NCI-H2029 treated with DMSO at 0.1 percent for 48 hours (cell line): ENCODE data around the gene NEAT1.

Experiments used
- DNase-seq: peaks from one replicate; lab custom pipeline; 2025; lab: John Stamatoyannopoulos, UW

The NEAT1 gene

GRCh38 chr11:65434057-65434666 lies 11.6 kb downstream of the NEAT1 start:
- DNase-seq: no peak

- no peak for DNase-seq
Measured at GRCh38 chr11:65434667-65435410, 12.2 kb downstream of the NEAT1 start.

- no peak for DNase-seq
Measured at GRCh38 chr11:65435411-65435931, 12.9 kb downstream of the NEAT1 start.

DNA sequence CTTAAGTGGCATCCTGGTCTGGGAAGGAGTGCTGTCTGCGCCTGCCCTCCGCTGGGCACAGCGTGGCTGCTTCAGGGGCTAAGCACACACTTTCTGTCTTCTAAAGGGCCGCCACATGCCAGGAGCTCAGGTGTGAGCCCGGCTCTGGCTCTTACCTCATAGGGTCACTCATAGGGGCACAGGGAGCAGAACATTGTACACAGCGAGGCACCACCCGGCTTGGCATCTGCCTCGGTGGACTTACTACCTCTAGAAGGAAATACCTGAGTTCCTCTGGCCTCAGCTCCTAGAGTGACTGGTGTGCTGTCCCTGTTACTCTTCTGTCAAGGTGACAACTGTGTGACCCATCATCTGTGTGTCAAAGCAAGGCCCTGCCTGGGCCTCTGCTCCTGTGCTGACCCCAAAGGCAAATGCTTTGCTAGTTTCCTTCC lies 13.4 kb downstream of the NEAT1 start:
- no peak for DNase-seq

GRCh38 chr11:65436412-65437032 lies 13.9 kb downstream of the NEAT1 start:
- DNase-seq: no peak

GRCh38 chr11:65437436-65438227 lies 15.0 kb downstream of the NEAT1 start:
- DNase-seq: no peak

GRCh38 chr11:65438257-65439151 lies 15.9 kb downstream of the NEAT1 start:
- DNase-seq: no peak

DNA sequence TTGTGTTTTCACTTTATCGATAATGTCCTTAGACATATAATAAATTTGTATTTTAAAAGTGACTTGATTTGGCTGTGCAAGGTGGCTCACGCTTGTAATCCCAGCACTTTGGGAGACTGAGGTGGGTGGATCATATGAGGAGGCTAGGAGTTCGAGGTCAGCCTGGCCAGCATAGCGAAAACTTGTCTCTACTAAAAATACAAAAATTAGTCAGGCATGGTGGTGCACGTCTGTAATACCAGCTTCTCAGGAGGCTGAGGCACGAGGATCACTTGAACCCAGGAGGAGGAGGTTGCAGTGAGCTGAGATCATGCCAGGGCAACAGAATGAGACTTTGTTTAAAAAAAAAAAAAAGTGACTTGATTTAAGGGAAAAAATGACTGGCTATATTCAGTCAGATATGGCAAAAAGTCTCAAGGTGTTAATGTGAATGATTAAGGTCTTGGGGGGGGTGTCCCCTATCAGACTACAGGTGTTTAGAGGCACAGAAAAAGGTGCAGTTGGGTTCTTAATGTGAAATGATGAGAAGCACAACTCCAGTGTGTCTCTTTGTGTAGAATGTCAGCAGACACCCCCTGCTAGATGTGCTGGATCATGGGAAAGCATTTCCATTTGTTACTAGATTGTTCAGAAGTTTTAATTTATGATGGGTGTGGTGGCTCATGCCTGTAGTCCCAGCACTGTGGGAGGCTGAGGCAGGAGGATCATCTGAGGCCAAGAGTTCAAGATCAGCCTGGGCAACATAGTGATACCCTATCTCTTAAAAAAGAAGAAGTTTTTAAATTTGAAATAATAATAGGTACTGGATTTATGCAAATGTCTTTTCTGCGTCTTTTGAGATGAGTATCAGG lies 17.0 kb downstream of the NEAT1 start:
- no peak for DNase-seq

DNA sequence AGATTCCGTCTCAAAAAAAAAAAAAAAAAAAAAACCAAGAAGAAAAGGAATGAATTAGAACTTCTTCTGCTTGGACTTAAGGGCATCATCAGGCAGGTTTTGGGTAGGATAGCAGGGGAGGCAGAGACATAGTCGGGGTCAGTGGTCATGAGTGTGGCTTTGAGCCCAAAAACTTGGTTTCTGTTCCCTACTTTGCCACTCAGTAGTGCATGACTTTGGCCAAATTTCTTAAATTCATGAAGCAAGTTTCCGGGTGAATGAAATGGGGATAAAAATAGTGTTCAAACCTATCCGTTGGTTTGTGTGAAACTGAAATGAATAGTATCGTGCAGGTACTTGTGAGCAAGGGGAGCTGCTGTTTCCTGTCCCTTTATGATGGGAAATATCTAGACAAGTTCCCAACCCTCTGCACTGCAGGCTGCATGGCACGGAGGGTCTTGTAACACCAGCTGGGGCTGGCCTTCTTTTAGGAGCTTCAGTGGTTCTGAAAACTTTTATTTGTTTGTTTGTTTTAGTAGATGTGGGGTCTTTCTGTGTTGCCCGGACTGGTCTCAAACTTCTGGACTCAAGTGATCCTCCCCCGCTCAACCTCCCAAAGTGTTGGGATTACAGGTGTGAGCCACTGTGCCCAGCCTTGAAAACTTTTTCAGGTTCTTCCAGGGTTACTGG lies 18.4 kb downstream of the NEAT1 start:
- no peak for DNase-seq

DNA sequence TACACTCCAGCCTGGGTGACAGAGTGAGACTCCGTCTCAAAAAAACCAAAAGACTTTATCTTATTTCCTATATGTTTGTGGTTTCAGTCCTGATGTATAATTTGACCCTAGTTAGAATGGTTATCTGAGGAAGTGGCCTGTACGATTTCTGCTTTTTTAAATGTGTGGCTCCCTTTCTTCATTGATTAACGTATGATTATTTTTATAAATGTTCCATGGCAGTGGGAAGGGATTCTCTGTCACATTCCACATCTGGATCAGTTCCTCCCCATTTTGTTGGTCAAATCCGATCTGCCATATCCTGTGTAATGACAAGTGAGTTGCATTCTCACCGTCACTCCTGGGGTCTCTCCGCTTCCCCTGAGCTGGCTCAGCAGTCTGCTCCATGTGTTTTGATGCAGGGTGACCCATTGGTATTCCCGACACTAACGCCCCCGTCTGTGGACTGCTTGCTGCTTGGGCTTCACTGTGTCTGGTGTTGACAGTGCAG lies 20.3 kb downstream of the NEAT1 start:
- no peak for DNase-seq

GRCh38 chr11:65444314-65445051 lies 21.9 kb downstream of the NEAT1 start:
- DNase-seq: no peak

GRCh38 chr11:65445101-65445603 lies 22.6 kb downstream of the NEAT1 start:
- no peak for DNase-seq

- no peak for DNase-seq
Measured at GRCh38 chr11:65445604-65446445, 23.2 kb downstream of the NEAT1 start.

GRCh38 chr11:65446446-65447277 lies 24.1 kb downstream of the NEAT1 start:
- DNase-seq: no peak

GRCh38 chr11:65448074-65448417 lies 25.4 kb downstream of the NEAT1 start:
- no peak for DNase-seq

DNA sequence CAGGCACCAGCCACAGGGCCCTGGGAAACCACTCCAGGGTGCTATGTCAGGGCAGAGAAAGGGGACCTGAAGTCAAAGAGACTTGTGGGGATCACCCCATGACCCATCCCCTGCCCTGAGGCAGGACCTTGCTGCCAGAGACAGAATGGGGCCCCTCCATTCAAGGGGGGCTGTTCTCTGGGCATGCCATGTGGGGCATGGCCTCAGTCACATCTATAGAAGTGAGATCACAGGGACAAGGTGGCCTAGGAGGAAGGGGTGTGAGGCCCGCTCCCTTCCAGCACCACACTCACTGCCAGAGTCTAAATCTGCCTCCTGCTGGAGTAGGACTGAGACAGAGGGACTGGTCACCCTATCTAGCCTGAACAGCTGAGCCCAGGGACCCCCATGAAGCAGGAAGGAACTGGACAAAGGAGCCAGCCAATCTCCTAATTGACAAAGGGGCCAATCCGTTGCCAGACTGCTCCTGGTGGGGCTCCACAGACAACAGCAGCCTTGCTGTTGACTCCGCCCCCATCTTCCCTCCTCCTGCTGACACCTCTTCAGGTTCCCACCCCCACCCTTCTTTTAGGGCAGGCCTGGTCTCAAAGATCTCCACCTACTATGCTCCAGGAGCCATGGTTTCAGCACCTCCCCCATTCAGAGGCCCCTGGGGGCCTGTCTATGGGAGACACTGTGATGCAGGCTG lies 26.0 kb downstream of the NEAT1 start:
- no peak for DNase-seq
